ENCODE data around the gene WNT9A. TPM values are rescaled to one million over a fixed set of nuclear protein-coding genes. Genes with fewer than 3 reads are reported as not detected.

WNT9A gene
- total and polyA plus RNA-seq, 2 of the 4 experiments (the other 2 are of a cell fraction), result 0.18 to 0.36 TPM

DNA sequence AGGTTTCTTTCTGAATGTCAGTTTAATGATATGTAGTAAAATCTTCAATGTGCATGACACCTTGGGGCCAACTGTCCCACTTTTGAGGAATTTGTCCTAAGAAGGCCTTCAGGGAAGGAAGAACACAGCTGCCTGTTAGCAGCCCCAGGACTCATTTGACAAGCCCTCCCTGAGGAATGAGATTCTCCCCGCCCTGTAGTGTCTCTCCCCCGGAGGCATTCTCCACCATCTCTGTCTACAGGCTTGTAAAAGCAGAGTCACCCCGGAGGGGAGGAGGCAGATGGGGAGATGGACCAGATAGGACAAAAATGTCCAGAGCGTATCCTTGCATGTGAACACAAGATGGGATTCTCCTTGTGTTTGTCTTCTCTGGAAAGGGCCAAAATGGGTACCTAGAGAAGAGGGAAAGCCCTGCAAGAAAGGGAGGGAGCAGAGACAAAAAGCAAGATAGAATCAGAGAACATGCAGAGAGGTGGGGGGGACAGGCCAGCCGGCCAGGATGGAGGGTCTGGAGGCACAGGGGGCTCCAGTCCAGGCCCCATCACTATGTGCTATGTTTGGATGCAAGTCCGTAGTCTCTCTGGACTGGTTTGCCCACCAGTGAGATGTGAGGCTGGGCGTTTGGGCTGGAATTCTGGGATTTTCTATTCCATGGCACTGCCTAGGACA, 47.0 kb upstream of the WNT9A start:
- H2AK5ac ChIP-seq (ENCODE audit: low read depth, low read length), result no peak overlapping the region
- no TSS peak for BruUV-seq (replicated peaks)
- H3K4me1 ChIP-seq (ENCODE audit: control insufficient read depth, insufficient read depth, low read length), result no peaks in the 10 kb centered on the region
- dilution Hi-C loops (cut with HindIII; ENCODE audit: low sequenced_read_pairs, unreplicated experiment) (no loop called here), in situ Hi-C loops (cut with MboI; ENCODE audit: low sequenced_read_pairs) (no loop called here), intact Hi-C loops (cut with micrococcal nuclease) (loop anchor here (5.0 kb wide), 1 partner anchor 88 kb away; the partner anchor contains the start of gene ARF1)
- no peaks in the 10 kb centered on the region for H3K9me1 ChIP-seq (ENCODE audit: insufficient read depth, low read length)
- no peak overlapping the region for H4K8ac ChIP-seq (ENCODE audit: low read depth in 2 of 2, low read length in 2 of 2)
- TF ChIP-seq MXI1 (IDR thresholded peaks at IDR 0.05; ENCODE audit: borderline replicate concordance, low read depth, low read length) (no peak), CHD1 (IDR thresholded peaks at IDR 0.05; ENCODE audit: low read depth, low read length) (no peak), MAZ (IDR thresholded peaks at IDR 0.05; ENCODE audit: borderline replicate concordance, low read depth, low read length) (no peak)
- TF ChIP-seq, protein P1, sequence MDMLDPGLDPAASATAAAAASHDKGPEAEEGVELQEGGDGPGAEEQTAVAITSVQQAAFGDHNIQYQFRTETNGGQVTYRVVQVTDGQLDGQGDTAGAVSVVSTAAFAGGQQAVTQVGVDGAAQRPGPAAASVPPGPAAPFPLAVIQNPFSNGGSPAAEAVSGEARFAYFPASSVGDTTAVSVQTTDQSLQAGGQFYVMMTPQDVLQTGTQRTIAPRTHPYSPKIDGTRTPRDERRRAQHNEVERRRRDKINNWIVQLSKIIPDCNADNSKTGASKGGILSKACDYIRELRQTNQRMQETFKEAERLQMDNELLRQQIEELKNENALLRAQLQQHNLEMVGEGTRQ (IDR thresholded peaks at IDR 0.05; ENCODE audit: low read depth, low read length), result no peak
- ATAC-seq (ENCODE audit: low read depth) (no peak), DNase-seq (no peak)
- 33% methylated on average over 2 of the region's 7 CpGs; no CpG with 5 or more reads in 1 of the 2 experiments for WGBS, 2 experiments (ENCODE audit: extremely low coverage in 2 of 2, insufficient read length in 1 of 2)
- H2BK20ac ChIP-seq (ENCODE audit: low read depth, low read length), result no peak overlapping the region
- no peak overlapping the region for H3K18ac ChIP-seq (ENCODE audit: low read depth, low read length)
- no peak overlapping the region for H2AK9ac ChIP-seq (replicated peaks; ENCODE audit: low read depth, low read length, poor library complexity)
- H3K23ac ChIP-seq (ENCODE audit: low read depth, low read length), result no peak overlapping the region
- CTCF ChIA-PET, result no interaction called here
- H3K4me2 ChIP-seq (ENCODE audit: low read depth, low read length), result no peak overlapping the region
- no peak overlapping the region for H3K4ac ChIP-seq (ENCODE audit: low read depth, low read length)
- peaks cover 3% of the 10 kb centered on the region; the same call in 1 of the 2 replicates for H3K27me3 ChIP-seq (ENCODE audit: control insufficient read depth, insufficient read depth, low read length)
- no peak overlapping the region for H3K27ac ChIP-seq (ENCODE audit: insufficient read depth, low read length)
- no peak overlapping the region for H3K14ac ChIP-seq (replicated peaks; ENCODE audit: low read depth, low read length)
- H2AFZ ChIP-seq (replicated peaks; ENCODE audit: low read length, poor library complexity), result no peak overlapping the region
- H3K56ac ChIP-seq (ENCODE audit: extremely low read depth, insufficient read depth, low read length), result no peak overlapping the region
- no peak overlapping the region for H2BK5ac ChIP-seq (ENCODE audit: low read depth, low read length, poor library complexity, severe bottlenecking)
- no peak overlapping the region for H4K91ac ChIP-seq (ENCODE audit: insufficient read depth, low read depth, low read length)
- H3K9ac ChIP-seq (ENCODE audit: low read depth, low read length), result no peak overlapping the region
- H3K9me3 ChIP-seq (ENCODE audit: control insufficient read depth, insufficient read depth, low read length), result no peaks in the 10 kb centered on the region; the same call in 1 of the 2 replicates
- H4K20me1 ChIP-seq (ENCODE audit: insufficient read depth, low read length), result no peaks in the 10 kb centered on the region
- no peak overlapping the region for H2BK15ac ChIP-seq (ENCODE audit: low read depth, low read length)
- POLR2A ChIA-PET (ENCODE audit: unreplicated experiment), result no interaction called here
- no peaks in the 10 kb centered on the region for H3K79me1 ChIP-seq (ENCODE audit: low read depth in 1 of 2, low read length in 2 of 2)
- no peak overlapping the region for H4K5ac ChIP-seq (ENCODE audit: low read depth, low read length)
- H3K36me3 ChIP-seq (ENCODE audit: control insufficient read depth, insufficient read depth, low read length), result no peaks in the 10 kb centered on the region
- H3K4me3 ChIP-seq (ENCODE audit: insufficient read depth, low read depth, low read length), result no peak overlapping the region
- H2BK120ac ChIP-seq (ENCODE audit: low read depth, low read length), result no peak overlapping the region
